Skin of body (tissue), 2 donors: Measurements from ENCODE around the gene TSSC4. TPM values are rescaled to one million over a fixed set of nuclear protein-coding genes. Genes with fewer than 3 reads are reported as not detected.

Experiments used
- DNase-seq: peaks from one replicate; lab custom pipeline; 2025; lab: John Stamatoyannopoulos, UW
- total RNA-seq: library from RNA; depleted of rRNA; stranded (reverse); fragments of >200 nt; gene quantifications from one replicate; pipeline ENCODE4 v1.2.3, GENCODE V29; 2014

The TSSC4 gene
- total RNA-seq, 1 donor from 2014 or later: 18.1 TPM

GRCh38 chr11:2417856-2418692 lies 17.5 kb downstream of the TSSC4 start:
- DNase-seq: no peak

- no peak for DNase-seq
These were observed 18.3 kb downstream of the TSSC4 start for GRCh38 chr11:2418693-2419360.

DNA sequence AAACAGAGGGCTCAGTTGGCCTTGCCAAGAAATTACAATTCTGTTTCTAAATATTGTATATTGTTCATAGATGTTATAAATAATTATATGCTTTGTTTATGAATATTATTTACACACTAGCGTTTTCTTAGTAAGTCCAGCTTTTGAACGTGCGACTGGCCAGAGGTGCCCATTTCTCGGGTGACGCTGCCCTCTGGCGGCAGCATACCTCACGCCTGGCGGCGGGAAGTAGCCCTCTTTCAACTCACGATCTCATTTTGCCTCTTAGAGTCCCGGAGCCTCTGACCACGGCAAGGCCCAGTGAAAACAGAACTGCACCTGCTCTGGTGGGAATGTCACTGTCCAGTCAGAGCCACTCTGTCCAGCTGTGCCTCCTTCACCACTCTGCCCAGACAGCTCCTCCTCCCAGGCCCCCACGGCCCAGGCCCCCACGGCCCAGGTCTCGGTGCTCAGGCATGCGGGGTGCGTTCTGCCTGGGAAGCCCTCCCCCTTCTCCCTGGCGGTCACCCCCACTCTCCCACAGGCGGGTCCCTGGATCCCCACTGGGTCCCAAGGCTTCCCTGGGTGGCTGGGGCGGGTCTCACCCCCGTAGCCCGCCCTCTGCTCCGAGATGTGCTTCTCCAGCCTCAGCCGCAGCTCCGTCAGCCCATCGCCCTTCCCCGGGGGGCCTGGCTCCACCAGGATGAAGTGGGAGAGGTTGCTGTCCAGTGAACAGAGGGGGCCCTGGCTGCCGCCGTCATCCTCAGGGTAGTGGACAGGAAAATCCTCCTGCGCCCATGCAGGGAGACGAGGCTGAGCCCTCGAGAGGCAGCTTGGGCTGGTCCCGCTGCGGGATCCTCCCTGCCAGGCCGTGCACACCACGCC lies 19.3 kb downstream of the TSSC4 start:
- DNase-seq: peak; percentile 49

- DNase-seq: peak; percentile 55
These were observed 20.1 kb downstream of the TSSC4 start for GRCh38 chr11:2420502-2421225.

- DNase-seq: no peak
These were observed 20.9 kb downstream of the TSSC4 start for GRCh38 chr11:2421226-2421994.

DNA sequence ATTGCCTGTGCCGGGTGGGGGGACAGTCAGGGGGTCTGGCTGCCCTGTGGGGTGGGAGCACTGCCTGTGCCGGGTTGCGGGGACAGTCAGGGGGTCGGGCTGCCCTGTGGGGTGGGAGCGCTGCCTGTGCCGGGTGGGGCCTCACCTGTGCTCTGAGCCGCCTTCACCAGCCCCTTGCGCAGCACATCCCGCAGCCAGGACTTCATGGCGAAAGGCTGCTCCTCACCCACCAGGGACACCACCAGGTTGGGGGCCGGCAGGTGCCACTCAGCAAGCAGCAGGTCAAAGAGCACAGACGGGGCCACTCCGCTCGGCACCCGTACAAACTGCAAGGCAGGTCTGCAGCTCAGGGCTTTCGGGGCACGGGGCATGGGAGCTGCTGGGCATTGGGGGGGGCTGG lies 21.4 kb downstream of the TSSC4 start:
- no peak for DNase-seq

DNA sequence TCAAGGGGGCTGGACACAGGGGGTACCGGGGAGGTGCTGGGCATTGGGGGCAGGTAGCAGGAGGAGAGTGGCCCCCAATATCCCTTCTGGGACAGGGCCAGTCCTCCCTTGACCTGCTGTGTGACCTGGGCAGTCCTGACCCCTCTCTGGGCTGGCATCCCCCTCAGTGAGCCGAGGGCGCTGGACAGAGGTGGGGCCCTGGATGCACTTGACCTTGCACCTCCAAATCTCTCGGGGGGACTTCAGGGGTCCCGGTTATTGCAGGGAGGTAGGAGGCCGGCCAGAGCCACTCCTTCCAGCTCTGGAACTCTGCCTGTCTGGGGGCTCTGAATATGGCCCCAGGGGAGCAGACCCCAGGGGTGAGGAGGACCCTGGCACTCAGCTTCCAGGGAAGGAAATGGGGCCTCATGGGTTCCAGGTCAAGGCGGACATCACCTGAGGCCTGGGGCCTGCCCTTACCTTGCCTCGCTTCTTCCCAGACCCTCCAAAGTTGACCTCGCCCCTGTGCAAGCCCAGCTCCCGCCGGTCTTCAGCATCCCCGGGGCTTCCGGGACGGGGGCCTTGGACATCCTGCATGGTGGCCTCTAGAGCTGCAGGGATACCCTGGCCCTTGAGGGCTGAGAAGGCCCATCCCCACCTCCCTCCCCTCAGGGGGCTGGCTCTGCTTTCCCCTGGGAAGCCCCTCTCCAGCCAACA lies 22.1 kb downstream of the TSSC4 start:
- no peak for DNase-seq

DNA sequence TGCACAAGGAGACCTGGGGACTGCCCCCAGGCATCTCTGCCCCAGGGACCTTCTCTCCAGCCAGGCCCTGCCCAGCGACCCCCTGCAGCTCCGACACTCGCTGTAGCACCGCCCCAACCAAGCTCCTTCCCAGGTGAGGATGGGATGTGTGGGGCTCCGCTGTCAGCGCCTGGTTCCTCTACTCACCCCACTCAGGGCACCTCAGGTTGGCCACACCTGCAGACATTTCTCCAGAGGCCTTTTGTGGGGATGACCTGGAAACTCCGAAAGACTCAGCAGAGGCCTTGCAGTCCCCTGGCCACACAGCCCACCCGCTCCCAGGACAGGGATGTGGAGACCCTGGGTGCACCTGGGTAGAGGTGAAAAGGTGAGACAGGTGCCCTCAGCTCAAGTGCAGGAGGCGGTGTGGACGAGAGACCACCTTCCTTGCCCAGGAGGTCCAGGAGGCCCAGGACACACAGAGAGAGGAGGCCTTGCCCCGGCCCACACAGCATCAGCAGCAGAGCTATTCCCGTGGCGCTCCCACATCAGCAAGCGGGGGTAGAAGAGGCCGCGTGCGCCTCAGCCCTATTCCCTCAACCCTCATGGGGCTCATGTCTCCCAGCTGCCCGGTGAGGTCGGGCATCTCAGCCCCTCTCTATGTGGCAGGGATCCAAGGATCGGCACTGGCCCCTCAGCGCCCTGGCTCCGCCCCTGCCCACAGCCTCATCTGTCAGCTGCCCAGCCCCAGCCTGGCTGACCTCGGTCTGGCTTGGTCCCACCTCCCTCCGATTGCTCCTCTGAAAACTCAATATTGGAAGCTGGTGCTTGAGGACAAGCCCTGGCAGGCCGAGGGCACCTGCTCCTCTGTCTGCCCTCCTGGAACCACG lies 22.8 kb downstream of the TSSC4 start:
- DNase-seq: no peak

- DNase-seq: no peak
These were observed 24.4 kb downstream of the TSSC4 start for GRCh38 chr11:2424811-2425495.

DNA sequence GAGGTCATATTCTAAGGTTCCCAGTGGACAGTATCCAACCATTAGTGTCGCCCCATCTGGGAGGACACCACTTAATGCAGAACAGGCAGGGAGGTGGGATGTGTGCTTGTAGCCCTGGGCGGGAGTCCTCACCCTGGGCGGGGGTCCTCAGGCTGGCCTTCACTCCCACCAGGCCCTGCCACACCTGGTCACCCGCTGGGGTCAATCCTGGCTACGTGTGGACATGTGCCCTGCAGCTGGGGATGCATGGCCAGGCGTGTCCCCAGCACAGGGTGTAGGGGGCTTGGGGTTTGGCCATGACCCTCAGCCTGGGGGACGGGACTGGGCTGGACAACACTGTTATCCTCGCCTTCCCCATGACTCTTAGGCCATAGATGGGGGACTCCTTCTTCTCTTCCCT lies 25.0 kb downstream of the TSSC4 start:
- no peak for DNase-seq

DNA sequence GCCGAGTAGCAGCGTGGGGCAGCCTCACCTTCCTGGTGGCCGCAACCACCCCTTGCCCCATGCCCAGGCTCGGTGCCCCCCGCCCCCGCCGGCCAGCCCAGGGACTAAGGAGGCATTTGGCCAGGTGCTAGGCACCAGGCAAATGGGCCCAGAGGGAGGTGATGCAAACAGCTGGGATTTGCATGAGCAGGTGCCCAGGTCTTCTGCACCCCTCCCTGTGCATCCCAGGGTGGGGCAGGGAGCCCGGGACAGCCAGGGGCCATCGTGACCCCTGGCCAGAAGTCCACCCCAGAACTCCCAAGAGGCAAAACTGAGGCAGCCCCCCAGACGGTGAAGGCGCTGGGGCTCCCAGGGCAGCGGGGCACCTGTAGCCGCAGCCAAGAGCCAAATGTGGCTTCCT lies 25.7 kb downstream of the TSSC4 start:
- no peak for DNase-seq

DNA sequence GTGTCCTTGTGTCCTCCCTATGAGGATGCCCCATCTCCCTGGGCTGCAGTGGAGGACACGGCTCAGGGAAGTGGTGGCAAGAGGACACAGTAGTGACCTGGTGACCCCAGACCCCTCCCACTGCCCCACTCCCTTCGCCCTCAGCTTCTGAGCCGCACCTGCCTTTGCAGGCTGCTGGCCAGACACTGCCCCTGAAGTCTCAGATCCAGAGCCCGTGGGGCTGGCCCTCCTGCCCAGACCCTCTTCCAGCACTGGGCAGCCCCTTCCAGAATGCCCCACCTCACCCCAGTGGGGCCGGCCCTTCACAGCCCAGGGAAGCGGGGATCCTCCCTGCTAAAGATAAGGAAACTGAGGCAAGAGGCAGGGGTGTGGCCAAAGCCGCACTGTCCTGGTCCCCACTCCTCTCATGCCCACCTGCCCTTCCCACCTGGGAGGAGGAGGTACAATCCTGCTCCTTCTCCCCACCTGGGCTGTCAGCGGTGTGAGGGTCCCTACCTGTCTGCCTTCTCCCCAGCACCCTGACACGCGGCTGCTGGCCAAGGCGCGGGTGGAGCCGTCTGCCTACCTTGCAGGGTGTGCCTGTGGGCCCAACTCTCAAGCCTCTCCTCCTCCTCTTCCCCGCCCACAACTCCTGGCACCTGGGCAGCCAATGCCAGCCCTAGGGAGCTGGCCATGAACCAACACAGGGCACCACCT lies 26.4 kb downstream of the TSSC4 start:
- no peak for DNase-seq

DNA sequence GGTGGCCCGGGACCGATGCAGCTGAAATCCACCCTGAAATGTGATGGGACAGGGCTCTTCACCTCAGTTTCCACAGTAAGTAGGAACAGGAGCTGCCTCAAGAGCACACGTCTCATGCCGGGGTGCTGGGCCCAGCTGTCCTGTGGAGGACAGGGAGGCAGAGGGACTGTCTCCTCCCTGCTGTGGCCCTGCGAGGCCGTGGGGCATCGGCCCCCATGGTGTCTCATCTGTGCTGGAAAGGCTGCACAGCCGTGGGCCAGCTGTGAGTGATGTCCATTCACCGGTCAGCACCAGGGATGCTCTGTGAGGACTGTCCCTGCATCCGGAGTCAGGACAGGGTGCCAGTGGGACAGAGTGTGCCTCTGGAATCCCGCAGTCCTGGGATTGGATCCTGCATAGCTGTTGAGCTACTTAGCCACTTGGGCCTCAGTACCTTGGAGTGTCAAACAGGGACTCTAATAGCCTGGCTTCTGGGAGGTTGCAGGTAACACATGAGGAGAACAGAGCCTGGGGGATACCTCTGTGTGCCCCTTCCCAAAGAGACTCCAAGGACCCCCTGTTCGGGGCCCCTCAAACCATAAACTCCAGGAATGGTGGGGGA lies 27.3 kb downstream of the TSSC4 start:
- no peak for DNase-seq

GRCh38 chr11:2428322-2428795 lies 27.8 kb downstream of the TSSC4 start:
- no peak for DNase-seq

DNA sequence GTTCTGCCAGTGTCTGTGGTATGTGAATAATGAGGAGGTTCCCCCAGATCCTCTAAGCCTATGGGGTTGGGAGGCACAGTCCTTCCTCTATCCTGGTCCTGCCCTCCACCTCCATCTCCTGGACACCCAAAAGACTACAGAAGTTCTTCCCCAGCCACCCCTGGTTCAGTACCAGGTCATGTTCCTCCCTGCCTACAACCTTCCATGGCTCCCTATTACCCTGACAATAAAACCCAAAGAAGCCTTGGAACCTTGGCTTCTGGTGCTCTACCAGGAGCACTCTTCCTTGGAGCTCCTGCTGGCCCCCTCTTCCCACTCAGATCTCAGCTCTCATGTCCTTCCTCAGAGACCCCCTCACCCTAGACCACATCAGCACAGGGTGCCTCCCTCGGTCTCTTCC lies 30.8 kb downstream of the TSSC4 start:
- no peak for DNase-seq

GRCh38 chr11:2432171-2432621 lies 31.6 kb downstream of the TSSC4 start:
- DNase-seq: no peak

- DNase-seq: no peak
These were observed 32.1 kb downstream of the TSSC4 start for GRCh38 chr11:2432628-2433071.
